ENCODE measurements around the gene AADACL4.

- TF ChIP-seq CTCF (IDR thresholded peaks at IDR 0.05; ENCODE audit: insufficient read depth, low read length) (no peak), POLR2AphosphoS5 (IDR thresholded peaks at IDR 0.05; ENCODE audit: low read depth) (no peak)
These were observed 41.9 kb upstream of the AADACL4 start for GRCh38 chr1:12601700-12602658.
